D341Med (cell line): ENCODE measurements around the gene XYLT2.

Experiments used
- DNase-seq: peaks from one replicate; pipeline ENCODE4 v3.0.0; 2012; ENCODE audit warnings: low spot score

XYLT2 gene

DNA sequence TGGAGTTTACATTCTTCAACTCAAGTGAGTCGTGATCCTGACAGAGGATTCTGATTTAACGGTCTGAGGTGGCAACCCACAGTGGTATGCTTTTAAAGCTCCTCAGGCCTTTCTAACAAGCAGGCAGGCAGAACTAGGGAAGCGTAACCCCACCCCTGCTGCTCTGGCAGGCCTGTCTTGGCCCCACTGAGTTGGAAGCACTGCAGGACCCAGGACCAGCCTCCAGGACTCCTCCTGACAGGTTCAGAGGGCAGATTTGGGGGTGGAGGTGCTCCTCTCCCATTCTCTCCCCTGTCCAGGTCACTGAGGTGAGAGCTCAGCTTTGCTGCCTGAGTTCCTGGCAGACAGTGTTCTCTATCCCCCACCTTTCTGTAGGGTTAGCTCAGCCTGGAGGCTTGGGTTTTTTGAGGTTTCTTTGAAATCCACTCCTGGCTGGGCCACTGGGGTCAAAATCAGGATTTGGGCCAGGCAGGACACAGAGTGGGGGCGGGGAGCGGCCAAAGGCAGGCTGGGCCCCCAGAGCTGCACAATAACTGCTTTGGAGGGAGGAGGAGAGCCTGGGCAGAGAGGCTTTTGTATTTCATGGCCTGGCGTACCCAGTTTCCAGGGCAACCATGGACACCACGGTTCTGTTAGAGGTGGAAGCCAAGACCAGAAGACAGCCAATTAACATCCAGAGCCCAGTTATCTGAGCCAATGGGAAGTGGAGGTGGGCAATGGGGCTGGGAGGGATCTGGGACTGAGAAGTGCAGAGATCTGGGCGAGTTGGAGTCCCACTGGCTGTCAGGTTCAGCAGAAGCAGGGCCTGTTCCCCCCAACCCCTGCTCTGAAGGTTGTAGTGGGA is 17.5 kb downstream of the XYLT2 start:
- DNase-seq: peak; percentile 52

DNA sequence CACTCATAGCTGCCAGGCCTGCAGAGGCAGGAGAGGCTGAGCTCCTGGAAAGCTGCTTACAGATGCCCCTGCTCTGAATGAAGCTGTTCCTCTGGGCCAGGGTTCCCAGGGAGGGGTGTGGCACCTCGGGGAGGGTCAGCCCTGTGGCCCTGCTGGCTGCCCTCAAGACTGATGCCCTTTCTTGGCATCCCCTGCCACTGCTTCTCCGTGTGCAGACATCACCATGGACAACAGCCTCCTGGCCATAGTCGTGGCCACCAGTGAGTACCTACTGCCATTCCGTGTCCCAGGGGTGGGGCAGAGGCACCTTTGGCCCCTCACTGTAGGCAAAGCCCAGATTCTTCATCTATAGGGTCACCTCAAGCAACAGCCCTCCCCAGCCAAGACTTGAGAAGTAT is 18.1 kb downstream of the XYLT2 start:
- no peak for DNase-seq

DNA sequence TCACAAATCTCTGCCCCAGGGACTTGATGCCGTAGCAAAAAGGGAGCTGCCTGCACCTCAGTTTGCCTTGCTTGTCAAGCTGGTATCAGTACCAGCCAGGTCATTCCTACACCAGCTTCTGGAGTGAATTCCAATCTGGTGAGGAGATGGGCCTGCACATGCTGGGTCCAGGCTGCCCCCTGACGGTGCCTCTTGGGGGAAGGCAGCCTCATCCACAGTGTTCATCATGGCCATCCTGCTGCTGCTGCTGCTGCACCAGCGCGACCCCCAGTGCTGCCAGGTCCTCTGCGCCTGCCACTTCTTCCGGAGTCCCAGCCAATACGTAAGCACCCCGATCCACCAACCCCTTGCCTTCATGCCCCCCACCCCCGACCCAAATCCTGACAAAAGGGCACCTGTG is 18.8 kb downstream of the XYLT2 start:
- peak; percentile 58 for DNase-seq

DNA sequence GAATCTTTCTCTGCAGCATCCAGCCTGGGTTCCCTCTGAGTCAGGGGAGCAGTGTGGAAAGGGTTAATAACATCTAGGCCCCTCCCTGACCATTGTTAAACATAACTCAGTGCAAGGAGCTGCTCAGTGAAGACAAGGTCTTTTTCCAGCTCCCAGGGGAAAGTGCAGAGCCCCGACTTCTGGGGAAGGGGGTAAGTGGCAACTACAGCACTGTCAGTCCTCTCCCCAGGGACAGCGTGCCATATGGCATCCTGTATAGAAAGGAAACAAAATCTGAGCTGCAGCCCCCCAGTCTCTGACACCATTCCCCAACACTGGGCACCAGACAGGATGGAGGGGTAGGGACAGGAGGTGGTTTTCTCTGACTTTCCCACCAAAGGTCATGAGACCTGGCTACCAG is 19.2 kb downstream of the XYLT2 start:
- peak; percentile 82 for DNase-seq

DNA sequence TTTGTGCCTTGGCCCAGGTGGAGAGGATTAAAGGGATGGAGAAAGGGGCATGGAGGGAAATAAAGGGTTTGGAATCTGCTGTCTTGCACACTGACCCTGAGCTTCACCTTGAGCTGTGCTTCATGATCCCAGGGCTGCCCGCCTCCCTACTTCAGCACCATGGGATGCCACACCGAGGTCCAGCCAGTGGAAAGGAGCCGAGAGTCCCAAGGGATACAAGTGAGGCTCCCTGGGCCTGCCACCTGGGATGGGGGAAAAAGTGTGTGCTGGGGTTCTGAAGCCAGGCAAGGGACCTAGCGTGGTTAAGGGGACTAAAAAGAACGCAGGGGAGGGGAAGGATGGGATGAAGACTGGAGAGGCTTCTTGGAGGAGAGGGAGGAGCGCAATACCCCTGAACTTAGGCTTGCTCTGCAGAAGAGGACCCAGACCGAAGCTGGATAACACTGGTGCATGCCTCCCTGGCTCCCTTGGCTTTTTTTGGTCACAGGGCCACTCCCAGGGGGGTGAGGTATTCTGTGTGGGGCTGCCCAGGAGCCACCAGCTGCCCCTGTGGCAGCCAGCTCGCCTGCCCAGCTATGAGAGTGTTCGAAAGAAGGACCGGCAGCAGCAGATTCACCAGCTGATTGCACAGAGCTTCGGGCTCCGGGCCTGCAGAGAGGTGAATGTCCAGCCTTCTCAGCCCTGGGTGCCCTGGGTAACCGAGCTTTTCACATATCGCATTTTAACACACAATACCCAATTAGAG is 19.9 kb downstream of the XYLT2 start:
- peak; percentile 59 for DNase-seq

DNA sequence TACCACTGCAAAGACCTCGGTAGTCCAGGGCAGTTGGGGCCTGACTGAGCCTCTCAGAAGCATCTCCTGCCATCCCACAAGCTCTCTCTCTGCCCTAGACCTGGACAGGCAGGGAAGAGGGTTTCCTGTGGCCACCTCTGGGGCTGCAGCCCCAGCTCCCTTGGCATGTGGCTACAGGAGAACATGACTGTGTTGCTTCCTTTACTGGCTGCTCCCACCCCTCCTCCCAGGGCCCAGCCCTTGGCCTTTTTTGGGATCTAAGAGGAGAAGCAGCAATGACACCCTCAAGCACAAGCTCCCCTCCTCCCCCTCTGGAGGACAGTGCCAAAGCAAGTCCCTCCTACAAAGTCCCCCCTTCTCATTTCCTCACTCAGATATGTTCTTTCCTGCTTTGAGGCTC is 21.5 kb downstream of the XYLT2 start:
- DNase-seq: no peak

DNA sequence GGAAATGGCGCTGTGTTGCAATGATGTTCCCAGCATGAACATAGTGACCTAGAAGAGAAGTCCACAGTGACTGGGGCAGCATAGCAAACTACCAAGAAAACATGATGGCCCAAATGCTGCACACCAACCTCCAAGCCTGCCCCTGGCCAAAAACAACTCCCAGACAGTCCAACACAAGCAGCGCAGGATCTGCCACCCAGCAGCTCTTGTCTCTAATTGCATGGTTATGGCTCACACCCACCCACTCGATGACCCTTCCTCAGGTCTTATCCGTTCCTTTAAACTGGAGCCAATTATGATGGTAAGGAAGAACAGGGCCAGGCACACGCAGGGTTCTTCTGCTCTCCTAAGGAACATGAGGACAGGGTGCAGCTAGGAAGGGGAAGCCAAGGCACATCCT is 24.1 kb downstream of the XYLT2 start:
- no peak for DNase-seq

DNA sequence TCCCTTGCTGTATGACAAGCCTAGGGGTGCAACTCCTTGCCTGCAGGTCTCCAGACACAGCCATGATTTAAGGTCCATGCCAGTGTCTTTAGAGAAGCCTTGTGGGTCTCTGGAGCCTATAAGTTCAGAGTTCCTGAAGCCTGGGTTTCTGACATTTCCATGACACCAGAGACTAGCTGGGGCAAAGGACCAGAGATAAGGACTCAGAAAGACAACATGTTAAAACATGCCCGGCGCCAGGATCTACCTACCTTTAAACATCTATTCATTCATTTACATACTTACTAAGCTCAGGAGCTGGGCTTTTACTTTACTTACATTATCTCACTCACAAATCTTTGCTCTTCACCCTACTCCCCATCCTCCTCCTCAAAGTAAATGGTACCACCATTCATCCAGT is 25.6 kb downstream of the XYLT2 start:
- no peak for DNase-seq

DNA sequence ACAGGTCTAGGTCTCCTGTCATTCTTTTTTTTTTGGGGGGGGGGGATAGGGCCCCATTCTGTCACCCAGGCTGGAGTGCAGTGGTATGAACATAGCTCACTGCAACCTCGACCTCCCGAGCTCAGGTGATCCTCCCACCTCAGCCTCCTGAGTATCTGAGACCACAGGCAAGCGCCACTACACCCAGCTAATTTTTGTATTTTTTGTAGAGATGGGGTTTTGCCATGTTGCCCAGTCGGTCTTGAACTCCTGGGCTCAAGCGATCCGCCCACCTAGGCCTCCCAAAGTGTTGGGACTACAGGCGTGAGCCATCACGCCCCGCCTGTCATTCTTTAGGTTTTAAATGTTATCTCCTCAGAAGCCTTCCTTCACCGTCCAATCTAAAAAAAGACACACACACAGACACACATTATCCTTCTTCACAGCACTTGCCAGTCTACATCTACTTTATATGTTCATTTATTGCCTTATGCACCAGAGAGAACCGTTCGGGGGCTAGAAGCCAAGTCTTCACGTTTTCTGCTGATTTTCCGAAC is 26.4 kb downstream of the XYLT2 start:
- DNase-seq: no peak

DNA sequence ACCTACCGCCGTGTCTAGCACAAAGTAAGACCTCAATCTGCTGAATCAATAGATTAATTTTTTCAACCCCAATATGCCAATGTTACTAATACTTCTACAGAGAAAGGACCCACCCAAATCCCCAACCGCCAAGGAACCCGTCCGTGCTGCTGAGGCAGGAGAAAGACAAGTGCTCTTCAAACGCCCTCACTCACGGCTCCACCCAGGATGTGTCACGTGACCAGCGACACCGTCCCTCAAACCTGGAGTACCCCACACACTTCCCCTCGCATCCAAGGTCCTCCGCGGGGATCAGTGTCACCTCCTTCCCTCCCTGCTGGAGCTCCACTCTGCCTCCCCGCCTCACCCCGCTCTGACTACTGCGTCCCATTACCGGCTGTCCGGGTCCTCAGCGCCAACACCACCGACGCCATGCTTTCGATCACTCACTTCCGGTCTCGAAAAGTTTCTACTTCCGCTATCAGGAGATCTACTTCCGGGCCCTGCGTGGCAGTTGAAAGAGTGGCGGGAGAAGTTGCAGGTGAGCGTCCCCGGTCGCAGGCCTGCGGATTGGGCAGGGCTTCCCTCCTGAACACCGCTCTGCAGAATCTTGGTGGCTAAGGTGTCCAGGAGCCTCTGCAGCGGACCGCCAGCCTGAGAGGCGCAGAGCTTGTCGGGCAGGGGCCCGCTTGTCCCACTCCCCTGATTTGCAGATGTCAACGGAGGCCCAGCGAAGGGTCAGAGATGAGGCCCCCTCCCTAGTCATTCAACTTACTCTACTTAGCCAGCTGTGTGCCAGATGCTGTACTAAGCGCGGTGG is 27.0 kb downstream of the XYLT2 start, which contains the start of the genes EME1 and MRPL27:
TSS of gene EME1 (plus strand) at position 472 of the 799 bp plus-strand sequence. CDS start 1,980 bp downstream, outside the sequence.
TSS of gene MRPL27 (minus strand) at position 427 of the 799 bp plus-strand sequence. CDS start at position 413, 14 bp downstream.
- peak; percentile 93 for DNase-seq

DNA sequence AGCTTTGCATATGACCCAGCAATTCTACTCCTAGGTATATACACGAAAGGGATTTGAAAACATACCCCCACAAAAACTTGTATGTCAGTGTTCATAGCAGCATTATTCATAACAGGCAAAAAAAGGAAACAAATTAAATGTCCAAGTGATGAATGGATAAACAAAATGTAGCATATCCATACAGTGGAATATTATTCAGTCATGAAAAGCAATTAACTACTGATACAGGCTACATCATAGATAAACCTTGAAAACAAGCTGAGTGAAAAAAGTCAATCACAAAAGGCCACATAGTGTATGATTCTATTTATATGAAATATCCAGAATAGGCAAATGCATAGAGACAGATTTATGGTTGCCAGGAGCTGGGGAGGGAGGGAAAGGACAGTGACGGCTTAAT is 27.8 kb downstream of the XYLT2 start:
- DNase-seq: no peak

DNA sequence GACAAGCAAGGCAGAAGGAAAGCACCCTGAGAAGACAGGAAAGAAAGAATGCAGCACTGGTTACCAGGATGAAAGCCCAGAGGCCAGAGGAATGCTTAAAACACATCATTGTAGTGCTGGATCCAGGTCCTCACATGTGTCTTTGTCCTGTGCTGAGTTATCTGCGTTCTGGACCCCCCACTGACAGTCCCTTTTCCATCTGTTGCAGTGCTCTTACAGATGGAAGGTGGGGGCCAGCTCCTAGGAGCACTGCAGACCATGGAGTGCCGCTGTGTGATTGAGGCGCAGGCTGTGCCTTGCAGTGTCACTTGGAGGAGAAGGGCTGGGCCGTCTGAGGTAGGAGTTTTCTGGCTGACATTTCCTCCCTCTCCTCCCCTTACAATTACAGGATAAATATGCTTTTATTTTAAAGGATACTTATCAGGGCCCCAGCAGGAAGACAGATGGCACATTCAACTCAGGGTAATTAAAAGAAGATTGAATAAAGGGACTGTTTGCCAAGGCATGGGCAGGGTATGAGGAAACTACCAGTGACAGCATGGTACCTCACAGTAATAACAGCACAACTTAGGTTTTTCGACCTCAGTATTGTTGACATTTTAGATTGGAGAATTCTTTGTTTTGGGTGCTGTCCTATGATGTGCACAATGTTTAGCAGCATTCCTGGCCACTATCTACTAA is 30.1 kb downstream of the XYLT2 start:
- peak; percentile 75 for DNase-seq

DNA sequence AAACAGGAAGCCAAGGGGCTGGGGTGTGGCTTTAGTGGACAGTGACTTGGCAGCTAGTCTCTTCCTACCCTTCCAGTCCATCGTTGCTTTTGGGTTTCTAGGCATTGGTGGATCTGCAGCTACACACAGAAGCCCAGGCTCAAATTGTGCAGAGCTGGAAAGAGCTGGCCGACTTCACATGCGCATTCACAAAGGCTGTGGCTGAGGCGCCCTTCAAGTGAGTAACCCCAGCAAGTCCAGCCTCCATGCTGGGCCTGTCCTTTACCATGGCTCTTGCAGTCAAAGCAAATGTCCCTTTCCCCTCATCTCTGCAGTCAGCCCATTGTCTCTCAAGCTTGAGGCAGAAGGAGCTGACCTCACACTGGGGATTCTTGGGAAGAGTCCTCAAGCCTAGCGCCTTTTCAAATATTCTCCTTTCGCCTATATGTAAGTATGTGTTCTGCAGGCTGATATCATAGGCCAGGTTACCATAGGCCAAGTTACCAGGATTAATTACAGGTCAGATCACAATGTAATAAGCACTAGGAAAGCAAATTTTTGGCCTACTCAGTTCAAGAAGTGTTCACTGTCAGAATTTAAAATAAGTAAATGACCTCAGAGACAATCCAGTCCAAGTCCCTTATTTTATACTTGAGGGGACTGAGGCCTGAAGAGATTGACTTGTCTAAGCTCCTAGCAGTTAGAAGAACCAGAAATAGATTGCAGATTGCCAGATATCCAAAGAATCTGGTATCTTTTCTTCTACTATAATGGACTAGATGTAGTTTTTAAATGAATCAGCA is 33.6 kb downstream of the XYLT2 start:
- DNase-seq: no peak

DNA sequence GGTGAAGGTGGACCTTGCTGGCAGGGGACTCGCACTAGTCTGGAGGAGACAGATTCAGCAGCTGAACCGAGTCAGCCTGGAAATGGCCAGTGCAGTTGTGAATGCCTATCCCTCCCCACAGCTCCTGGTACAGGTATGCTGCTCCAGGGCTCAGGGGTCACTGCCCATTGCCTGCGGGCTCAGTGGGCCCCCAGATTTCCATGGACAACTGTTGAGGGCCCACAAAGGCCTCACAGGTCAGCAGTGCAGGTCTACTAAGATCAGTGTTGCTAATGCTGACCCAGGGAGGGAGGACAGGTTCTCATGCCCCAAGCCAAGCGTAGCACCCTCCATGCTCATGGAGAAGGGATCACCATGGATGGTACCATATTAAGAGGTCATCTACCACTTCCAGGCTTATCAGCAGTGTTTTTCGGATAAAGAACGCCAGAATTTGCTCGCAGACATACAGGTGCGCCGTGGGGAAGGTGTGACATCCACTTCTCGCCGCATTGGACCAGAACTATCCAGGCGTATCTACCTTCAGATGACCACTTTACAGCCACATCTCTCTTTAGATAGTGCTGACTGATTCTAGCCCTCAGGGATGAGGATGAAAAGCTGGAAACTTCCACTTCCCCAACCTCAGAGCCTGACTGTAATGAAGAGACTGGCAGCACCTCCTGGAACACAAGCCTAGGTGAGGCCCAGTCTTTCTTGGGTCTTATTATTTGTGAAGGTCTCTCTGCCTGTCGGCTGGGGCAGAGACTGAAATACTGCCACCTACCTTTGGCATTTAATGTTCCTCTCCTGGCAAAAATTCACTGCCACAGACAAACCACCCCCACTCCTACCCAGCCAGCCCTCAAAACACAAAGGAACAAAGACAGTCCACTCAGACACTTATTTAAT is 34.7 kb downstream of the XYLT2 start:
- peak; percentile 52 for DNase-seq

DNA sequence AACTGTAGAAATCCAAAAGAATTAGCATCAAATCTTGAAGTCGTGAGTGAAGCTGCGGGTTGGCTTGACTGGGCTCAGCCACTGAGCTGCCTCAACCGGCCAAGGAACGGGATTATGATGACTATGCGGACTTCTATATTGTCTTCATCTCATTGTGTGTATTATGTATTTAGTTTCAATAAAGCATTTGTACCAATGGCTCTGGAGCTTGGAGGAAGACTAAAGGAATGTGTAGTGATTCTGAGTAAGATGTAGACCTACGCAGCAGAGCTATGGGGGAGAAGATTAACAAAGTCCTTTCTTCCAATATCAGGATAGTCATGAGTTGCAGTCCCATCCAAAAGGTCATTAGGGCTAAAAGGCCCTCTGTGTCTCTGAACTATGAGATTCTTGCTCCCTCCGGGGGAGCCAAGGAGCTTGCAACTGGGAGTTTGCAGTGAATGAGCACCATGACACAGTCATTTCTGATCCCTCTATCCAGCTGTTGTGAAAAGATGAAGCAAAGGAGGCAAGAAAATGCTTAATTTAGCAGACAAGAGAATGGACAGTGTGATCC is 35.4 kb downstream of the XYLT2 start:
- DNase-seq: no peak

DNA sequence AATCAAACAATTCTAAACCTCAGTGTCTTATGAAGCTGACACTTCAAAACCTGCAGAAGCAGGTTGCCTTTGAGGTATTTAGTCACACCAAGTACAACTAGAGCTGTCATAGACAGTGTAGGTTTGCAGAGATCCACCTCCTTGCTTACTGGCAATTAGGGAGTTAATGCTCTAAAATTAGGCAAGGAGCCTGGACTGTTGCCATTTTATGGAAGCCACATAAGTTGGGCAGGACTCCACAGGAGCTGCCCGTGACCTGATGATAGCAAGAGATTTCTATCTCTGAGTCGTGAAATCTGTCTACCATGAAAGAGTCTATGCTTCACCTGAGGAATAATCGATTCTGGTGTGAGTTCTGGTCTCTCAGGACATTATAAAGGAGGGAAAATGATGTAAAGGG is 36.0 kb downstream of the XYLT2 start:
- DNase-seq: no peak

DNA sequence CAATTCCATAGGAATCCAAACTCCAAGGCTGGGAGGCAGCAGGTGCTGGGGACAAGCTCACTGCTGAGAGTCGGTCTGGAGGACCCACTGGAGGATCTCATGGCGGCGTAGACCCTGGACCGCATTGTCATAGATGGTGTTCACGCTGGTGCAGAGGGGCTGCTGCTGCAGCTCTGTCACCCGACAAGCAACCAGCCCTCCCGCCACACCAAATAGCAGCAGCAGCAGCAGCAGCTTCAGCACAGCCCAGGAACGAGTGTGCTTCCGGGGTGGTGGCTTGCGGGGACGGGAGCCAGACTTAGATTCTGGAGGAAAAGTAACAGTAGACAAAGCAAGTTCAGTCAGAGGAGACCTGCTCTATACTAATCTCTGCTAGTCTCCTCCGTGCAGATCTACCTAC is 37.0 kb downstream of the XYLT2 start:
- no peak for DNase-seq

DNA sequence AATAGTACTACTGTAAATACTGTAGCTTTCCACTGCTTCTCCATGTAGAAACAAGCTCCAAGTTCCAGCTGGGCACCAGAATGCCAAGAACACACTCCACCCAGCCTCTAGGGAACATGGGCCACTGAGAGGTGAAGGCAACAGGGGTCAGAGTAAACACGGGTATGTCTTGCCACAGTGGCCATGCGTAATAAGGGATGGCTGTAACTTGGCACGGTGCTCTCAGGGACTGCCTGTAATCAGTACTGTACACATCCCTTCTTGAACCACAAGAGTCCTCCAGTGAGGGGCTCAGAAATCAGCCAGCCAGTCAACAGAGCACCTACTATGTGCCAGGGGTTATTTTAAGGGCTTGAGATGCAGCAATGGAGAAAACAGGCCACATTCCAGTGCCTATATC is 40.6 kb downstream of the XYLT2 start:
- no peak for DNase-seq

DNA sequence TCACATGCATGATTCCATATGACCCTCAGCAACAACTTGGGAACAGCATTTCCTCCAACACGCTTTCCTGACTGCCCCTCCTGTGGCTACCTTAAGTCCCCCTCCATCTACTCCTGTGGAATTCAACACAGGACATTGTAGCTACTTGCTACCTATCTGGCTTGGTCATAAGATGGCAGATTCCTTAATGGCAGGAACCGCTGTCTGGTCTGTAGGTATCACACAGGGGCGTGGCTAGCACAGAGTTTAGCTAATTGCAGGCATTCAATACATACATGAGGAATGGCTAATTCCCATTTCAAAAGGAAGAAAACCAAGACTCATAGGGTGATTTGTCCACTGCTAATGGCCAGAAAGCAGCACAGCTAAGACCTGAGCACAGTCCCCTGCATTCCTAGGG is 42.8 kb downstream of the XYLT2 start:
- DNase-seq: no peak
